ENCODE results near the gene HSD11B2.
"Not testable (repeated sequence)": the region's sequence is repeated elsewhere in the genome, so short reads cannot be mapped to it uniquely, and the experiment has no call there.

HSD11B2 gene

DNA sequence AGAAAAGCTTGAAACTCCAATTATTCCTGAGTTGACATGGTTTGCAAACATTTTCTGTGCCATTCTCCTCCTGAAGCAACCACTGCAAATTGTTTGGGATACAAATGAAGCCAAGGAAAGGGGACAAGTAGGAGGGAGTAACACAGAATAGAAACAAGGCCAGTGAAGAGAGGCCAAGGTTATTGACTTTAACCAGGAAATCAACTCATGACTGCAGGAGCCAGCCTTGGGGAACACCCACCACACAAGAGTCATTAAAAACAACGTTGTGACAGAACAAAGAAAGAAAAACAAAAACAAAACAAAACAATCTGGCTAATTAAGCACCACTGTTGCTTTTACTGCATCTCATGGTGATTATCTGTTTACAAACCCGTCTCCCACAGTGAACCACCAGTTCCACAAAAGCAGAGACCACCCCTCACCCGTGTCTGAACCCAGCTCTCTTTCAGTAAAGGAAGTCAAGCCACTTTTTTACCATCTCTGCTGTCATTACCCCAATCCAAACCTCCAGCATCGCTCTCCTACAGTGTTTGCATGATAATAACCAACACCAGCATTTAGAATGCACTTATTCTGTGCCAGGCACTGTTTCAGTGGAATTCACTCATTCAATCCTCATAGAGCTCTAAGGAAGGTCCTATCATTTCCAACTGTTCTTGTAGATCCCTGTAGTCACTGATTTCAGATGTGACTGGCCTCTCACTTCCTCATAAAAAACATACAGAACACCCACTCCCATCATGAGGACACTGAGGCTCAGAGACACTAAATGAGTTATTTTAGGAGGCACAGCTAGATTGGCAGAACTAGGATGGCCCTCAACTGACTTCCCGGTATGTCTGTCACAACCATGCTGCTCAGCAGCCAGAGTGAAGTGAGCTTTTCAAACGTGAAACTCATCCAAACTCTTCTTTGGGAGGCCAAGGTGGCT is 16.7 kb upstream of the HSD11B2 start:
- Histone ChIP-seq H3K9ac (ENCODE audit: low read length) (no peak overlapping the region), H3K18ac (ENCODE audit: low read length) (no peak overlapping the region), H2AFZ (ENCODE audit: insufficient read depth, low read length, poor library complexity) (no peak overlapping the region), H3K14ac (ENCODE audit: low read length) (no peak overlapping the region), H3K79me1 (ENCODE audit: low read length) (peaks cover 14% of the 10 kb centered on the region), H2BK120ac (ENCODE audit: insufficient read depth, low read length, poor library complexity) (no peak overlapping the region), H3K27ac (ENCODE audit: low read depth, low read length) (no peak overlapping the region), H3K23ac (ENCODE audit: low read length) (no peak overlapping the region), H3K4me3 (ENCODE audit: low read depth, low read length) (no peak overlapping the region), H3K9me3 (ENCODE audit: insufficient read depth, low read depth, low read length) (no peaks in the 10 kb centered on the region), H3K27me3 (ENCODE audit: insufficient read depth, low read length) (no peaks in the 10 kb centered on the region), H3K4me1 (ENCODE audit: control insufficient read depth in 1 of 2, insufficient read depth in 2 of 2, low read length in 2 of 2) (peaks cover 10% of the 10 kb centered on the region in 2 experiments), H2BK5ac (ENCODE audit: low read depth, low read length, poor library complexity) (no peak overlapping the region), H4K12ac (ENCODE audit: low read depth, low read length) (no peak overlapping the region), H2AK5ac (ENCODE audit: low read length) (no peak overlapping the region), H3K79me2 (ENCODE audit: control insufficient read depth, insufficient read depth, low read length, poor library complexity) (peaks cover 4% of the 10 kb centered on the region), H4K91ac (ENCODE audit: low read depth, low read length) (no peak overlapping the region), H4K8ac (ENCODE audit: low read depth, low read length) (no peak overlapping the region), H2BK12ac (ENCODE audit: low read length) (no peak overlapping the region), H3K4ac (ENCODE audit: low read depth, low read length) (no peak overlapping the region), H3K36me3 (ENCODE audit: control insufficient read depth in 1 of 2, insufficient read depth in 2 of 2, low read length in 2 of 2) (no peaks in the 10 kb centered on the region), H3K4me2 (ENCODE audit: low read length) (no peak overlapping the region)
- DNase-seq, result no peak
- WGBS (ENCODE audit: extremely low coverage, insufficient coverage, insufficient read length), result no CpG with 5 or more reads among the region's 6 CpGs

DNA sequence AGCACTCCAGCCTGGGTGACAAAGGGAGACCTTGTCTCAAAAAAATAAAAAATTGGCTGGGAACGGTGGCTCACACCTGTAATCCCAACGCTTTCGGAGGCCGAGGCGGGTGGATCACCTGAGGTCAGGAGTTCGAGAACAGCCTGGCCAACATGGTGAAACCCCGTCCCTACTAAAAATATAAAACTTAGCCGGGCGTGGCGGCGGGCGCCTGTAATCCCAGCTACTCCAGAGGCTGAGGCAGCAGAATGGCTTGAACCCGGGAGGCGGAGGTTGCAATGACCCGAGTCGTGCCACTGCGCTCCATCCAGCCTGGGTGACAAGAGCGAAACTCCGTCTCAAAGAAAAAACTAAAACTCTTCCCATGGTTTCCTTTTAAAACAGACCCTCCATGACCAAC is 15.5 kb upstream of the HSD11B2 start:
- not testable (repeated sequence) for H3K4me3 ChIP-seq (ENCODE audit: low read depth, low read length); H3K27me3 ChIP-seq (ENCODE audit: insufficient read depth, low read length); H2AK5ac ChIP-seq (ENCODE audit: low read length); H3K14ac ChIP-seq (ENCODE audit: low read length); H2BK5ac ChIP-seq (ENCODE audit: low read depth, low read length, poor library complexity); H3K79me2 ChIP-seq (ENCODE audit: control insufficient read depth, insufficient read depth, low read length, poor library complexity); DNase-seq; H2BK12ac ChIP-seq (ENCODE audit: low read length); H3K9ac ChIP-seq (ENCODE audit: low read length); H3K27ac ChIP-seq (ENCODE audit: low read depth, low read length); H3K9me3 ChIP-seq (ENCODE audit: insufficient read depth, low read depth, low read length); H3K4ac ChIP-seq (ENCODE audit: low read depth, low read length); H3K18ac ChIP-seq (ENCODE audit: low read length); H4K12ac ChIP-seq (ENCODE audit: low read depth, low read length); H3K23ac ChIP-seq (ENCODE audit: low read length); H2AFZ ChIP-seq (ENCODE audit: insufficient read depth, low read length, poor library complexity); H3K36me3 ChIP-seq (ENCODE audit: control insufficient read depth in 1 of 2, insufficient read depth in 2 of 2, low read length in 2 of 2)
- peaks cover 12% of the 10 kb centered on the region for H3K79me1 ChIP-seq (ENCODE audit: low read length)
- peak overlapping the region; percentile 24 for H2BK120ac ChIP-seq (ENCODE audit: insufficient read depth, low read length, poor library complexity)
- peaks cover 10 to 12% of the 10 kb centered on the region in 2 experiments for H3K4me1 ChIP-seq (ENCODE audit: control insufficient read depth in 1 of 2, insufficient read depth in 2 of 2, low read length in 2 of 2)
- H3K4me2 ChIP-seq (ENCODE audit: low read length), result peak overlapping the region; percentile 71
- H4K91ac ChIP-seq (ENCODE audit: low read depth, low read length), result peak overlapping the region; percentile 94
- WGBS (ENCODE audit: extremely low coverage, insufficient coverage, insufficient read length), result no CpG with 5 or more reads among the region's 19 CpGs
- peak overlapping the region; percentile 98 for H4K8ac ChIP-seq (ENCODE audit: low read depth, low read length)

DNA sequence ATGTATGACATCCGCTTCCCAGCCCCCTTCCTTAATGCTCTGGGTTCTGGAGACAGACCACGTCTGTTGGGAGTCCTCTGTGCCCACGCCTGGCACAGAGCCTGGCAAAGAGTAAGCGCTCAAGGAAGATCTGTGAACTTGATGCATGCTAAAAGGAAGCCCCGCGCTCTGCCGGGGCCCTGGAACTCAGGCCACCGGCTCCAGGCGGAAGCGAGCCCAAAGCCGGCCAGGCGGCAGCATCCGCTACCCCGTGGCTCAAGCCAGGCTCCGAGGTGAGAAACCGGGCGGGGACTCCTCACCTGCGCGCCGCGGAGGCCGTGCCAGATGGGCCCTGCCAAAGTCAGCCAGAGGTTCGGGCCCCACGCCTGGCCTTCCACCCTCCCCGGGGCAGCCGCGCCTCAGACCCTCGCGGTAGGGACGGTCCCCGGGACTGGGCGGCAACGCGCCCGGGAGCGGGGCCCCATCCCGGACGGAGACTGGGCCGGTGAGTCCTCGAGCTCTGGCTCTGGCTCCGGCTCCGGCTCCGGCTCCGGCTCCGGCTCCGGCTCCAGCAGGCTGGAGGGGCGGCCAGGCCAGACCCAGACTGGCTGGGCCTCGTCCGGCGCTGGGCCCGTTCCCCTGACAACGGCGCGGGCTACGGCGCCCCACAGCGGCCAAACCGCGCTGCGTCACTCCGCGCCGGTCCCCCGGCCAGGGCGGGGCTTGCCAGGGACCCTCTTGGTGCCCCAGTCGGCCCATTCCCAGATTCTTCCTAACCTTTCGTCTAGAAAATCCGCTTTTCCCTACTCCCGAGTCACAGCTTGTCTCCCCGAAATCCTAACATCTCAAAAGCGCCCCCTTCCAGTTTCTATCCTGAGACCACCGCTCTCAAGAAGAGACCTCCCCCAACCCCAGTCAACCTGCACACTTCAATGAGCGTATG is 14.8 kb upstream of the HSD11B2 start, which contains the start of gene ZDHHC1:
Gene ZDHHC1 (minus strand): TSS at position 606 of the 922 bp plus-strand sequence. CDS start 8,702 bp downstream, outside the sequence.
- peak in 1 of 2 donors; percentile 39 for DNase-seq
- peak within 1 kb of the TSS; percentile 93 for H2BK12ac ChIP-seq (ENCODE audit: low read length)
- H3K79me1 ChIP-seq (ENCODE audit: low read length), result peaks cover 12% of the 10 kb centered on the region
- H3K4me2 ChIP-seq (ENCODE audit: low read length), result peak within 1 kb of the TSS; percentile 71
- H3K4me1 ChIP-seq (ENCODE audit: control insufficient read depth in 1 of 2, insufficient read depth in 2 of 2, low read length in 2 of 2), result peaks cover 10 to 12% of the 10 kb centered on the region in 2 experiments
- peak within 1 kb of the TSS; percentile 95 for H3K14ac ChIP-seq (ENCODE audit: low read length)
- H4K8ac ChIP-seq (ENCODE audit: low read depth, low read length), result peak within 1 kb of the TSS; percentile 98
- peak within 1 kb of the TSS; percentile 54 for H2BK5ac ChIP-seq (ENCODE audit: low read depth, low read length, poor library complexity)
- peak within 1 kb of the TSS; percentile 95 for H4K12ac ChIP-seq (ENCODE audit: low read depth, low read length)
- H3K9ac ChIP-seq (ENCODE audit: low read length), result peak within 1 kb of the TSS; percentile 64
- H3K27me3 ChIP-seq (ENCODE audit: insufficient read depth, low read length), result no peaks in the 10 kb centered on the region
- peak within 1 kb of the TSS; percentile 47 for H3K4ac ChIP-seq (ENCODE audit: low read depth, low read length)
- peak within 1 kb of the TSS; percentile 94 for H4K91ac ChIP-seq (ENCODE audit: low read depth, low read length)
- WGBS (ENCODE audit: extremely low coverage, insufficient coverage, insufficient read length), result no CpG with 5 or more reads among the region's 73 CpGs
- H3K4me3 ChIP-seq (ENCODE audit: low read depth, low read length), result peak within 1 kb of the TSS; percentile 69
- peak within 1 kb of the TSS; percentile 94 for H3K18ac ChIP-seq (ENCODE audit: low read length)
- no peaks in the 10 kb centered on the region for H3K36me3 ChIP-seq (ENCODE audit: control insufficient read depth in 1 of 2, insufficient read depth in 2 of 2, low read length in 2 of 2)
- H2AFZ ChIP-seq (ENCODE audit: insufficient read depth, low read length, poor library complexity), result peak within 1 kb of the TSS; percentile 100
- H3K23ac ChIP-seq (ENCODE audit: low read length), result no peak within 1 kb of the TSS
- no peak within 1 kb of the TSS for H2AK5ac ChIP-seq (ENCODE audit: low read length)
- H3K79me2 ChIP-seq (ENCODE audit: control insufficient read depth, insufficient read depth, low read length, poor library complexity), result peaks cover 4% of the 10 kb centered on the region
- peak within 1 kb of the TSS; percentile 97 for H2BK120ac ChIP-seq (ENCODE audit: insufficient read depth, low read length, poor library complexity)
- H3K27ac ChIP-seq (ENCODE audit: low read depth, low read length), result peak within 1 kb of the TSS; percentile 10
- no peaks in the 10 kb centered on the region for H3K9me3 ChIP-seq (ENCODE audit: insufficient read depth, low read depth, low read length)

DNA sequence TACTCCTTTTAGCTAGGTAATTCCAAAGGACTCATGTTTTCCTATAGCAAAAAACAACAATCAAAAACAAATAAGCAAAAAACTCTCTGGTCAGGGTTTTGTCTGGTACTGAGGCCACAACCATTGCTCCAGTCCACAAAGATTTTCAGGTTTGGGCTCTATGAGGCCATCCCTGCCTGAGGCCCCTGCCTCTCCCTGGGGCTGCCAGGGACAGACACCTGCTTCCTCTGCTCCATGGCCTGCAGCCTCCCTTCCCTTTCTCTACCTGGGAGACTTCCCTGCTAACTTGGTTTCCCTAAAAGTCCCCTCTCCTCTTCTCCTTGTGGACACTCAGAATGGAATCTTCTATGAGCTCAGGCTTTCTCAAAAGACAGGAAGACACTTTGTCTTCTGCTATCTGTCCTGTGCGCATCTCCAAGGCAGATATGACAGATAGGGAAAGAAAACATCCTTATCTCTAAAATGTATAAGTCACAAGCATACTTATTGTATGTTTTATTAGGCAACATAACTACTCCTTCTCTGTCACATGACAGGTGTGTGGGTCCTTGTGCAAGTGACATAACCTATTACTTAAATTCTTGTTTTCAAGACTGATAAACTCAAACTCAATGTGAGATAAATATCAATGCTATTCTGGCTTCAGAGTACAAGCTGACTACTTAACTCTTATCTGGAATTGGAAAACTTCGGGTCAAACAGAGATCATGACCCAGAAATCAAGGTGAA is 13.4 kb upstream of the HSD11B2 start:
- H3K27ac ChIP-seq (ENCODE audit: low read depth, low read length), result peak overlapping the region; percentile 10
- no peak overlapping the region for H2AK5ac ChIP-seq (ENCODE audit: low read length)
- H3K14ac ChIP-seq (ENCODE audit: low read length), result no peak overlapping the region
- no peaks in the 10 kb centered on the region for H3K36me3 ChIP-seq (ENCODE audit: control insufficient read depth in 1 of 2, insufficient read depth in 2 of 2, low read length in 2 of 2)
- no peak overlapping the region for H4K91ac ChIP-seq (ENCODE audit: low read depth, low read length)
- H3K18ac ChIP-seq (ENCODE audit: low read length), result no peak overlapping the region
- H3K79me1 ChIP-seq (ENCODE audit: low read length), result peaks cover 15% of the 10 kb centered on the region
- peaks cover 10 to 12% of the 10 kb centered on the region in 2 experiments for H3K4me1 ChIP-seq (ENCODE audit: control insufficient read depth in 1 of 2, insufficient read depth in 2 of 2, low read length in 2 of 2)
- peaks cover 4% of the 10 kb centered on the region for H3K79me2 ChIP-seq (ENCODE audit: control insufficient read depth, insufficient read depth, low read length, poor library complexity)
- H3K9ac ChIP-seq (ENCODE audit: low read length), result no peak overlapping the region
- WGBS (ENCODE audit: extremely low coverage, insufficient coverage, insufficient read length), result no CpG with 5 or more reads among the region's 2 CpGs
- DNase-seq, result peak; percentile 63 to 94
- H4K12ac ChIP-seq (ENCODE audit: low read depth, low read length), result no peak overlapping the region
- peak overlapping the region; percentile 12 for H4K8ac ChIP-seq (ENCODE audit: low read depth, low read length)
- H2AFZ ChIP-seq (ENCODE audit: insufficient read depth, low read length, poor library complexity), result no peak overlapping the region
- no peak overlapping the region for H3K23ac ChIP-seq (ENCODE audit: low read length)
- no peak overlapping the region for H3K4me2 ChIP-seq (ENCODE audit: low read length)
- no peak overlapping the region for H3K4ac ChIP-seq (ENCODE audit: low read depth, low read length)
- no peak overlapping the region for H2BK12ac ChIP-seq (ENCODE audit: low read length)
- no peaks in the 10 kb centered on the region for H3K27me3 ChIP-seq (ENCODE audit: insufficient read depth, low read length)
- H3K4me3 ChIP-seq (ENCODE audit: low read depth, low read length), result no peak overlapping the region
- H2BK120ac ChIP-seq (ENCODE audit: insufficient read depth, low read length, poor library complexity), result peak overlapping the region; percentile 36
- no peak overlapping the region for H2BK5ac ChIP-seq (ENCODE audit: low read depth, low read length, poor library complexity)
- H3K9me3 ChIP-seq (ENCODE audit: insufficient read depth, low read depth, low read length), result no peaks in the 10 kb centered on the region

Data from trophoblast cell (in vitro differentiated cells and primary cell).